ENCODE measurements around the gene USP10.

USP10 gene

DNA sequence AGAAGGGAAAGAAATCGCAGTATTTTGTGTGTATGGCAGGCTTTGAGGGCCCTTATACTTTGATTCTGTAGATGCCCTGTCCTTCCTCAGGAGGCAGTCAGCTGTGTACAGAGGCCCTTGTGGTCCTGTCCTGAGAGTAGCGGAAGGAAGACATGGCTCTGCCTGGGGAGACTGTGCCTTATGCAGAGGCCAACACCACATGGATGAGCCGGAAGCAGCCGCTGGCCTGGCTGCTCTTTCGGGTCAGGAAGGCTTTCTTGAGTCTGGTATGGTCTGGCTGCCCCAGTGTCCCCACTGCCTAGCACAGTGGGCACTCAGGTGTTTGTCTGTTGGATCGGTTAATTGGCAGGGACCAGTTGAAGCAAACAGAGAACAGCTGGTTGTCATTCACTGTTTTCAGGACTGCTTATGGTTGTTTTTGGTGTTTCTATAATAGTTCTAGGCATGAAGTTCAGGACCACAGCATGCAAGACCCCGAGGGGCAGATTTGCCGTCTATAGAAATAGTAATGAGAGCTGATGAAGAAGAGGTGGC, 12.4 kb downstream of the USP10 start:
- ChIA-PET CTCF (interaction anchor here (1.0 to 34.5 kb wide), 5 partner anchors 8 to 241 kb away, joined by 4 to 665 read pairs (median 21); no protein-coding TSS in a partner anchor), POLR2A (no interaction called here)
- TF ChIP-seq CTCF (IDR thresholded peaks at IDR 0.05; ENCODE audit: insufficient read depth, low read length, missing control alignments) = no peak
- no peak for DNase-seq (ENCODE audit: low read depth, low spot score)
- no peak overlapping the region for H3K4me3 ChIP-seq (ENCODE audit: low read depth, low read length)

DNA sequence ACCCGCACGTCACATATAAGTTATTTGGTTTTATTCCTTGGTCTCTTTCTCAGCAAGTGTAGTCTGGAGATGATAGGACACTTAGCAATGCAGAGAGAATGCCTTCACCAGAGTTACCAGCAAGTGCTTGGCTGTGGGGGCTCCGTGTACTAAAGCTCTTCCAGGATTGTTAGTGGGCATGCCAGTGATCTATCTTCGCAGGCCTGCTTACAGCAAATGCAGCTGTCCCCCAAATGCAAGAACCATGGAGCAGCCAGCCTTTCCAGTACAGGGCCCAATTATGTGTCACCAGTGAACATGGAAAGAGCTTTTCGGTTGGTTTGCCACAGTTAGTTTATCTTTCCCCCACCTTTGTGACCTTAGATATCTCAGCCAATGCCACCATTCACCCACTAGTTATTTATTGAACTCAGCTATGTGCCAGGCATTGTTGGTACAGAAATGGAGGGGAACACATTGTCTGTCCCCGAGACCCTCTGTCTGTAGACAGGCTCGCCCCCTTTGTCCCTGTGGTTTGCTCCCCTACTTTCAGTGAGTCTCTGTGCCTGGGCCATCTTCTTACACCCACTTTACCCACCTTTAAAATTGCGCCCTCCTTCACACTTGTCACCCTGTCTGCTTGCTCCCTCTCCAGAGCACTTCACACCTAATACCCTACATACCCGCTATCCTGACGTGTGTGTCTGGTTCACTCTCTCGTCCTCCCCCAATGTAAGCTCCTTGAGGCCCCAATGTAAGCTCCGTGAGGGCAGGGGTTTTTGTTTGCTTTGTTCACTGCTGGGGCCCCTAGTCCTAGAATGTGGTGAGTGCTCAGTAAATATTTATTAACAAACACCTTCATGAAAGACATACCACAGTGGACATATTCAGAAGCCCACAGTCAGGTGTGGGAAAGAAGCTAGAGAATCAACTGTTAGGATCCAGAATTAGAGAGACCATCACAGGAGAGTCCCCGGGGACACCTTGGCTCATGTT, 13.3 kb downstream of the USP10 start:
- TF ChIP-seq CTCF (IDR thresholded peaks at IDR 0.05; ENCODE audit: insufficient read depth, low read length, missing control alignments) = no peak
- no peak overlapping the region for H3K4me3 ChIP-seq (ENCODE audit: low read depth, low read length)
- CTCF ChIA-PET = interaction anchor here (1.0 to 34.5 kb wide), 8 partner anchors 9 to 240 kb away, joined by 3 to 665 read pairs (median 4); no protein-coding TSS in a partner anchor
- POLR2A ChIA-PET = no interaction called here
- DNase-seq (ENCODE audit: low read depth, low spot score) = no peak

GRCh38 chr16:84714028-84714427, 14.2 kb downstream of the USP10 start:
- POLR2A ChIA-PET = no interaction called here

GRCh38 chr16:84715424-84715823, 15.6 kb downstream of the USP10 start:
- ChIA-PET CTCF (interaction anchor here (0.7 to 34.5 kb wide), 5 partner anchors 10 to 255 kb away, joined by 3 to 665 read pairs (median 3); no protein-coding TSS in a partner anchor), POLR2A (no interaction called here)
- TF ChIP-seq CTCF (IDR thresholded peaks at IDR 0.05; ENCODE audit: insufficient read depth, low read length, missing control alignments) = no peak
- no peak for DNase-seq (ENCODE audit: low read depth, low spot score)
- no peak overlapping the region for H3K4me3 ChIP-seq (ENCODE audit: low read depth, low read length)

More at GRCh38 chr16:84714028-84714427, 14.2 kb downstream of the USP10 start:
- DNase-seq (ENCODE audit: low read depth, low spot score) = no peak
- no peak for TF ChIP-seq CTCF (IDR thresholded peaks at IDR 0.05; ENCODE audit: insufficient read depth, low read length, missing control alignments)
- no peak overlapping the region for H3K4me3 ChIP-seq (ENCODE audit: low read depth, low read length)
- CTCF ChIA-PET = interaction anchor here (1.1 to 34.5 kb wide), 5 partner anchors 10 to 203 kb away, joined by 3 to 665 read pairs (median 3); no protein-coding TSS in a partner anchor

- DNase-seq (ENCODE audit: low read depth, low spot score) = no peak
- CTCF ChIA-PET = interaction anchor here (0.7 to 34.5 kb wide), 5 partner anchors 9 to 255 kb away, joined by 3 to 665 read pairs (median 3); no protein-coding TSS in a partner anchor
- H3K4me3 ChIP-seq (ENCODE audit: low read depth, low read length) = no peak overlapping the region
- POLR2A ChIA-PET = no interaction called here
- TF ChIP-seq CTCF (IDR thresholded peaks at IDR 0.05; ENCODE audit: insufficient read depth, low read length, missing control alignments) = no peak
These were observed 16.1 kb downstream of the USP10 start for GRCh38 chr16:84715854-84716253.

- no peak overlapping the region for H3K4me3 ChIP-seq (ENCODE audit: low read depth, low read length)
These were observed 16.9 kb downstream of the USP10 start for GRCh38 chr16:84716740-84717139.

More at GRCh38 chr16:84716740-84717139, 16.9 kb downstream of the USP10 start:
- no peak for TF ChIP-seq CTCF (IDR thresholded peaks at IDR 0.05; ENCODE audit: insufficient read depth, low read length, missing control alignments)
- DNase-seq (ENCODE audit: low read depth, low spot score) = no peak
- ChIA-PET POLR2A (no interaction called here), CTCF (interaction anchor here (0.9 to 34.5 kb wide), 5 partner anchors 8 to 204 kb away, joined by 3 to 665 read pairs (median 4); no protein-coding TSS in a partner anchor)

All from AG04449 (cell line).